ENCODE results near the gene VIPR2. TPM values are rescaled to one million over a fixed set of nuclear protein-coding genes. Genes with fewer than 3 reads are reported as not detected.
A peak's percentile ranks its signal among the peaks of the same experiment; 100 is the strongest.

VIPR2 gene
- total and polyA plus RNA-seq, 2 of the 13 experiments (the other 11 are each of a cell fraction or from before 2014, with no cell fraction given), result not detected

DNA sequence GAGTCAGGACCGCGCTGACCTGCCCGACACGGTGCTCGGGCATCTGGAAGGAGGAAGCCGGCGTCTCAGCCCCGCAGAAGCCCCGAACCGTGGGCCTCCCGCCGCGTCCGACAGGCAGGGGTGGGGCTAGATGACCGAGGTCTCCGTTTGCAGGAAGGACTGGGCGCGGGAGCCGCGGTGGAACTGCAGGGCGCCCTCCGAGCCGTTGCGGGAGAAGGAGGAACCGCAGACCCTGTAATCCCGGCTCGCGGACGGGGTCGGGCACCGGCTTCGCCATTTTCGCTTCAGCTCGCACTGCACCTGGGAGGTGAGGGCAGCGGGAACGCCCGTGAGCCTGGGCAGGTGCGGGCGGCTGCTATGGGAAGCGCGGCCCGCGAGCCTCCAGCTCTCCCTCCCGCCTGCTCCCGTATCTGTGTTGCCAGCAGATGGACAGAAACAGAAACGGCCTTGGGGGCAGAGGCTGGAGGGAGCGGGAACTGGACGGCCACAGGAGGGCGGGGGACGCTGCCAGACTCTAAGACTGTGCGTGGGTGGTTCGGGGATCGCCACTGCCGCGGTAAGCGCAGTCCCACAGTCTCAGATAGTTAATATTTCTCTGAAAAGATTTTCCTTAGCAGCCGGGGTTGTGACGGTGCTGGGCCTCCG is 114.1 kb downstream of the VIPR2 start (continued):
- TF ChIP-seq, protein P1, sequence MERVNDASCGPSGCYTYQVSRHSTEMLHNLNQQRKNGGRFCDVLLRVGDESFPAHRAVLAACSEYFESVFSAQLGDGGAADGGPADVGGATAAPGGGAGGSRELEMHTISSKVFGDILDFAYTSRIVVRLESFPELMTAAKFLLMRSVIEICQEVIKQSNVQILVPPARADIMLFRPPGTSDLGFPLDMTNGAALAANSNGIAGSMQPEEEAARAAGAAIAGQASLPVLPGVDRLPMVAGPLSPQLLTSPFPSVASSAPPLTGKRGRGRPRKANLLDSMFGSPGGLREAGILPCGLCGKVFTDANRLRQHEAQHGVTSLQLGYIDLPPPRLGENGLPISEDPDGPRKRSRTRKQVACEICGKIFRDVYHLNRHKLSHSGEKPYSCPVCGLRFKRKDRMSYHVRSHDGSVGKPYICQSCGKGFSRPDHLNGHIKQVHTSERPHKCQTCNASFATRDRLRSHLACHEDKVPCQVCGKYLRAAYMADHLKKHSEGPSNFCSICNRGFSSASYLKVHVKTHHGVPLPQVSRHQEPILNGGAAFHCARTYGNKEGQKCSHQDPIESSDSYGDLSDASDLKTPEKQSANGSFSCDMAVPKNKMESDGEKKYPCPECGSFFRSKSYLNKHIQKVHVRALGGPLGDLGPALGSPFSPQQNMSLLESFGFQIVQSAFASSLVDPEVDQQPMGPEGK (CRISPR knock-in tag; IDR thresholded peaks at IDR 0.05), result no peak
- TF ChIP-seq ZNF605 (CRISPR knock-in tag; IDR thresholded peaks at IDR 0.05) (0 out of 2 replicates have a peak, but pooled peaks have one; percentile 31), PCBP2 (optimal IDR thresholded peaks at IDR 0.05; ENCODE audit: low read depth, low read length, poor library complexity, severe bottlenecking) (no peak), ZBTB42 (CRISPR knock-in tag; IDR thresholded peaks at IDR 0.05) (no peak), ZFP36L1 (CRISPR knock-in tag; IDR thresholded peaks at IDR 0.05) (no peak), ZNF790 (CRISPR knock-in tag; IDR thresholded peaks at IDR 0.05; ENCODE audit: borderline replicate concordance) (no peak), SCMH1 (CRISPR knock-in tag; IDR thresholded peaks at IDR 0.05; ENCODE audit: borderline replicate concordance) (no peak), ZSCAN22 (CRISPR knock-in tag; IDR thresholded peaks at IDR 0.05) (no peak), RBM22 (optimal IDR thresholded peaks at IDR 0.05; ENCODE audit: low read length) (no peak), MTF2 (CRISPR knock-in tag; IDR thresholded peaks at IDR 0.05; ENCODE audit: borderline replicate concordance) (0 out of 2 replicates have a peak, but pooled peaks have one; percentile 84), MIXL1 (CRISPR knock-in tag; IDR thresholded peaks at IDR 0.05) (no peak), NFKBIZ (CRISPR knock-in tag; IDR thresholded peaks at IDR 0.05) (no peak), ETV5 (CRISPR knock-in tag; IDR thresholded peaks at IDR 0.05; ENCODE audit: borderline replicate concordance) (no peak), AHR (CRISPR knock-in tag; IDR thresholded peaks at IDR 0.05) (no peak), PLRG1 (conservative IDR thresholded peaks at IDR 0.05) (no peak), FOSL2 (CRISPR knock-in tag; IDR thresholded peaks at IDR 0.05) (no peak), MEIS2 (CRISPR knock-in tag; IDR thresholded peaks at IDR 0.05) (0 out of 2 replicates have a peak, but pooled peaks have one; percentile 21), ZBTB7A (CRISPR knock-in tag; IDR thresholded peaks at IDR 0.05) (no peak)
- TF ChIP-seq, protein P2, sequence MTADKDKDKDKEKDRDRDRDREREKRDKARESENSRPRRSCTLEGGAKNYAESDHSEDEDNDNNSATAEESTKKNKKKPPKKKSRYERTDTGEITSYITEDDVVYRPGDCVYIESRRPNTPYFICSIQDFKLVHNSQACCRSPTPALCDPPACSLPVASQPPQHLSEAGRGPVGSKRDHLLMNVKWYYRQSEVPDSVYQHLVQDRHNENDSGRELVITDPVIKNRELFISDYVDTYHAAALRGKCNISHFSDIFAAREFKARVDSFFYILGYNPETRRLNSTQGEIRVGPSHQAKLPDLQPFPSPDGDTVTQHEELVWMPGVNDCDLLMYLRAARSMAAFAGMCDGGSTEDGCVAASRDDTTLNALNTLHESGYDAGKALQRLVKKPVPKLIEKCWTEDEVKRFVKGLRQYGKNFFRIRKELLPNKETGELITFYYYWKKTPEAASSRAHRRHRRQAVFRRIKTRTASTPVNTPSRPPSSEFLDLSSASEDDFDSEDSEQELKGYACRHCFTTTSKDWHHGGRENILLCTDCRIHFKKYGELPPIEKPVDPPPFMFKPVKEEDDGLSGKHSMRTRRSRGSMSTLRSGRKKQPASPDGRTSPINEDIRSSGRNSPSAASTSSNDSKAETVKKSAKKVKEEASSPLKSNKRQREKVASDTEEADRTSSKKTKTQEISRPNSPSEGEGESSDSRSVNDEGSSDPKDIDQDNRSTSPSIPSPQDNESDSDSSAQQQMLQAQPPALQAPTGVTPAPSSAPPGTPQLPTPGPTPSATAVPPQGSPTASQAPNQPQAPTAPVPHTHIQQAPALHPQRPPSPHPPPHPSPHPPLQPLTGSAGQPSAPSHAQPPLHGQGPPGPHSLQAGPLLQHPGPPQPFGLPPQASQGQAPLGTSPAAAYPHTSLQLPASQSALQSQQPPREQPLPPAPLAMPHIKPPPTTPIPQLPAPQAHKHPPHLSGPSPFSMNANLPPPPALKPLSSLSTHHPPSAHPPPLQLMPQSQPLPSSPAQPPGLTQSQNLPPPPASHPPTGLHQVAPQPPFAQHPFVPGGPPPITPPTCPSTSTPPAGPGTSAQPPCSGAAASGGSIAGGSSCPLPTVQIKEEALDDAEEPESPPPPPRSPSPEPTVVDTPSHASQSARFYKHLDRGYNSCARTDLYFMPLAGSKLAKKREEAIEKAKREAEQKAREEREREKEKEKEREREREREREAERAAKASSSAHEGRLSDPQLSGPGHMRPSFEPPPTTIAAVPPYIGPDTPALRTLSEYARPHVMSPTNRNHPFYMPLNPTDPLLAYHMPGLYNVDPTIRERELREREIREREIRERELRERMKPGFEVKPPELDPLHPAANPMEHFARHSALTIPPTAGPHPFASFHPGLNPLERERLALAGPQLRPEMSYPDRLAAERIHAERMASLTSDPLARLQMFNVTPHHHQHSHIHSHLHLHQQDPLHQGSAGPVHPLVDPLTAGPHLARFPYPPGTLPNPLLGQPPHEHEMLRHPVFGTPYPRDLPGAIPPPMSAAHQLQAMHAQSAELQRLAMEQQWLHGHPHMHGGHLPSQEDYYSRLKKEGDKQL (CRISPR knock-in tag; IDR thresholded peaks at IDR 0.05; ENCODE audit: low read depth), result no peak
- TF ChIP-seq, protein P3, sequence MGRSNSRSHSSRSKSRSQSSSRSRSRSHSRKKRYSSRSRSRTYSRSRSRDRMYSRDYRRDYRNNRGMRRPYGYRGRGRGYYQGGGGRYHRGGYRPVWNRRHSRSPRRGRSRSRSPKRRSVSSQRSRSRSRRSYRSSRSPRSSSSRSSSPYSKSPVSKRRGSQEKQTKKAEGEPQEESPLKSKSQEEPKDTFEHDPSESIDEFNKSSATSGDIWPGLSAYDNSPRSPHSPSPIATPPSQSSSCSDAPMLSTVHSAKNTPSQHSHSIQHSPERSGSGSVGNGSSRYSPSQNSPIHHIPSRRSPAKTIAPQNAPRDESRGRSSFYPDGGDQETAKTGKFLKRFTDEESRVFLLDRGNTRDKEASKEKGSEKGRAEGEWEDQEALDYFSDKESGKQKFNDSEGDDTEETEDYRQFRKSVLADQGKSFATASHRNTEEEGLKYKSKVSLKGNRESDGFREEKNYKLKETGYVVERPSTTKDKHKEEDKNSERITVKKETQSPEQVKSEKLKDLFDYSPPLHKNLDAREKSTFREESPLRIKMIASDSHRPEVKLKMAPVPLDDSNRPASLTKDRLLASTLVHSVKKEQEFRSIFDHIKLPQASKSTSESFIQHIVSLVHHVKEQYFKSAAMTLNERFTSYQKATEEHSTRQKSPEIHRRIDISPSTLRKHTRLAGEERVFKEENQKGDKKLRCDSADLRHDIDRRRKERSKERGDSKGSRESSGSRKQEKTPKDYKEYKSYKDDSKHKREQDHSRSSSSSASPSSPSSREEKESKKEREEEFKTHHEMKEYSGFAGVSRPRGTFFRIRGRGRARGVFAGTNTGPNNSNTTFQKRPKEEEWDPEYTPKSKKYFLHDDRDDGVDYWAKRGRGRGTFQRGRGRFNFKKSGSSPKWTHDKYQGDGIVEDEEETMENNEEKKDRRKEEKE (IDR thresholded peaks at IDR 0.05), result no peak
